GM23338 (cell line): ENCODE measurements around the gene DBH. TPM values are rescaled to one million over a fixed set of nuclear protein-coding genes. Genes with fewer than 3 reads are reported as not detected.

Source experiments
- ATAC-seq: fragments of 200-7000 bp; cut with Tn5 transposase; 3 replicates; pipeline ENCODE4 v1.9.1; 2020
- DNase-seq: peaks from one replicate; pipeline ENCODE4 v3.0.0-alpha.2; 2015; ENCODE audit warnings: low spot score
- H2AFZ ChIP-seq: fragments of 200-600 bp; sonication (generic); 2 replicates; pipeline ENCODE4 v1.8.0; 2016; ENCODE audit warnings: antibody characterized with exemption, mild to moderate bottlenecking, moderate library complexity
- H3F3A ChIP-seq: fragments of 200-600 bp; sonication (generic); replicated peaks from 2 replicates; pipeline ENCODE4 v1.8.0; 2017; ENCODE audit warnings: antibody characterized with exemption, mixed run types, low read depth
- H3K27ac ChIP-seq: fragments of 200-600 bp; sonication (generic); 2 replicates; pipeline ENCODE4 v1.6.1; 2016; ENCODE audit warnings: low read depth
- H3K27me3 ChIP-seq: fragments of 200-600 bp; sonication (generic); 2 replicates; pipeline ENCODE4 v1.8.0; 2016; ENCODE audit warnings: mild to moderate bottlenecking, mixed run types, moderate library complexity; ENCODE audit not compliant: insufficient read depth
- H3K36me3 ChIP-seq: fragments of 200-600 bp; sonication (generic); 2 replicates; pipeline ENCODE4 v1.8.0; 2016; ENCODE audit warnings: mild to moderate bottlenecking; ENCODE audit not compliant: insufficient read depth
- H3K4me1 ChIP-seq: fragments of 200-600 bp; sonication (generic); 2 replicates; pipeline ENCODE4 v1.8.0; 2016; ENCODE audit warnings: mild to moderate bottlenecking, moderate library complexity; ENCODE audit not compliant: insufficient read depth
- H3K4me2 ChIP-seq: fragments of 200-600 bp; sonication (generic); 2 replicates; pipeline ENCODE4 v1.7.1; 2017; ENCODE audit warnings: mixed run types
- H3K4me3 ChIP-seq: fragments of 200-600 bp; sonication (generic); 2 replicates; pipeline ENCODE4 v1.6.1; 2016; ENCODE audit warnings: mixed run types
- H3K79me2 ChIP-seq: fragments of 200-600 bp; sonication (generic); replicated peaks from 2 replicates; pipeline ENCODE4 v1.8.0; 2017; ENCODE audit warnings: mild to moderate bottlenecking; ENCODE audit not compliant: insufficient read depth
- H3K9me2 ChIP-seq: fragments of 200-600 bp; sonication (generic); 2 replicates; pipeline ENCODE4 v1.8.0; 2017; ENCODE audit not compliant: insufficient read depth
- H4K20me1 ChIP-seq: fragments of 200-600 bp; sonication (generic); replicated peaks from 2 replicates; pipeline ENCODE4 v1.8.0; 2017; ENCODE audit warnings: mild to moderate bottlenecking; ENCODE audit not compliant: insufficient read depth
- H3K27ac Mint-ChIP-seq: 2 replicates; pipeline ENCODE4 v1.8.0; 2020; ENCODE audit warnings: inconsistent platforms, mild to moderate bottlenecking, moderate library complexity, mixed read lengths
- H3K27me3 Mint-ChIP-seq: 3 replicates; pipeline ENCODE4 v1.8.0; 2022; ENCODE audit warnings: low read depth, mild to moderate bottlenecking, moderate library complexity, mixed read lengths, inconsistent platforms; ENCODE audit not compliant: insufficient read depth, poor library complexity
- H3K36me3 Mint-ChIP-seq: 3 replicates; pipeline ENCODE4 v1.8.0; 2021; ENCODE audit warnings: low read depth, mild to moderate bottlenecking, inconsistent platforms, moderate library complexity, mixed read lengths
- H3K4me1 Mint-ChIP-seq: 3 replicates; pipeline ENCODE4 v1.8.0; 2020; ENCODE audit warnings: mild to moderate bottlenecking, inconsistent platforms, mixed read lengths
- H3K4me3 Mint-ChIP-seq: 3 replicates; pipeline ENCODE4 v1.8.0; 2021; ENCODE audit warnings: moderate library complexity, mild to moderate bottlenecking, inconsistent platforms, mixed read lengths
- H3K9me3 Mint-ChIP-seq: 3 replicates; pipeline ENCODE4 v1.8.0; 2020; ENCODE audit warnings: moderate library complexity, mild to moderate bottlenecking, inconsistent platforms, mixed read lengths
- CREB1 ChIP-seq: fragments of 250-450 bp; sonication (Bioruptor Pico); IDR thresholded peaks from 2 replicates; pipeline ENCODE4 v1.5.0; 2020; ENCODE audit warnings: low read depth, mild to moderate bottlenecking, moderate library complexity
- JUNB ChIP-seq: IDR thresholded peaks from one replicate; pipeline ENCODE4 v1.6.1; 2016; ENCODE audit warnings: antibody characterized with exemption; ENCODE audit not compliant: unreplicated experiment
- ZNF114 ChIP-seq: fragments of 250-450 bp; sonication (Bioruptor Pico); IDR thresholded peaks from 2 replicates; pipeline ENCODE4 v1.5.0; 2020; ENCODE audit warnings: mild to moderate bottlenecking, moderate library complexity
- ZNF462 ChIP-seq: fragments of 250-450 bp; sonication (Bioruptor Pico); IDR thresholded peaks from 2 replicates; pipeline ENCODE4 v1.5.0; 2020; ENCODE audit warnings: mild to moderate bottlenecking, moderate library complexity
- polyA plus RNA-seq: library from polyadenylated mRNA; unstranded; fragments of >200 nt; fragmentation: Nextera tagmentation; extraction: Ambion mirVana; gene quantifications from 2 replicates; pipeline ENCODE4 v1.2.1, GENCODE V29; 2016
- total RNA-seq: library from RNA; depleted of rRNA; stranded (reverse); fragments of >200 nt; shearing (Covaris generic); gene quantifications from 2 replicates; pipeline ENCODE4 v1.2.3, GENCODE V29; 2014

Gene DBH
- total and polyA plus RNA-seq, 2 experiments from 2014 or later, result 0.08 to 0.24 TPM

DNA sequence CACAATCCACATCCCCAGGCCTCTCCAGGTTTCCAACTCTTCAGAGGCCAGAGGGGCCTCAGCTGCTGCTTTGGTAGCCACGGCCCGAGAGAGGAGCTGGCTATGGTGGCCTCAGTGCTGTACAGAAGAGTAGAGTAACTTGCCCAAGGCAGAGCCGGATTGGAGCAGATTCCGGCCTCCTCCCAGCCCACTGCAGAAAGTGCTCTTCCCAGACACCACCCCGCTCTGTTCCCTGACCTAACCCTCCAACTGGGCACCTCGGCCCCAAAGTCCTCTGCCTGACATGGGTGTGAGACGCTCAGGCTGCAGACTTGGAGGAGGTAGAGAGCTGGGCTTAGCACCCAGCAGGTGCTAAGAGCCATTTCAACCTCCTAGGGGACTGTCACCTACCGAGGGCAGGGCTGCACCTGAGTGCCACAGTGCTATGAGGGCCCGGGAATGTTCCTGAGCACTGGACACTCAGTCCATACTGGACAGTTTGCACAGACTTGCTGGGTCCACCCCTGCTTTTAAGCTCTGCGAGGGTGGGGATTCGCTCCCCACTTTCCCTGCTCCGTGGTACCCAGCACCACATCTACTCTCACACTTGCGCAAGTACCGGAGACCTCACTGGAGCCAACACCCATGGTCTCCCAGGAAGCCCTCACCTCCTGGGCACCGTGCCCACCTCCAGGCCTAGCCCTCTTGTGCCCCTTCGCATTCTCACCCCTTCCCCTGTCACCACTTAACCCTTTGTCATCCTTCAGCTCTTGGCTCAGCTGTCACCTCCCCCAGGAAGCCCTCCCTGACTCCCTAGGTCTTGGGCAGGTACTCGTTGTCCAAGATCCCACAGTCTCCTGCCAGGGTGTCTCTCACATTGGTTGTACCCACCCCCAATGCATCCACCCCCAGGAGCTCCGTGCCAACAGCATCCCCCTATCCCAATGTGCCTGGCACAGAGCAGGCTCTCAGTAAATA lies 49.8 kb downstream of the DBH start (continued):
- TF ChIP-seq ZNF462, result no peak

GRCh38 chr9:133686642-133687575 lies 50.7 kb downstream of the DBH start:
- Histone ChIP-seq H3K9me2 (no peaks in the 10 kb centered on the region), H2AFZ (no peak overlapping the region), H3F3A (no peaks in the 10 kb centered on the region), H3K4me3 (no peak overlapping the region), H4K20me1 (no peaks in the 10 kb centered on the region), H3K27ac (no peak overlapping the region), H3K27me3 (no peaks in the 10 kb centered on the region), H3K4me1 (no peaks in the 10 kb centered on the region), H3K36me3 (no peaks in the 10 kb centered on the region), H3K79me2 (no peaks in the 10 kb centered on the region), H3K4me2 (no peak overlapping the region)
- Mint-ChIP-seq H3K4me3 (no peak overlapping the region), H3K9me3 (no peaks in the 10 kb centered on the region), H3K4me1 (peaks cover 10% of the 10 kb centered on the region), H3K27me3 (peaks cover 17% of the 10 kb centered on the region), H3K36me3 (no peaks in the 10 kb centered on the region), H3K27ac (no peak overlapping the region; the same call in 1 of the 2 replicates)
- DNase-seq (no peak), ATAC-seq (no peak)
- no peak for TF ChIP-seq ZNF462
- no peak for TF ChIP-seq ZNF114 (CRISPR knock-in tag)
- TF ChIP-seq JUNB, result no peak
- TF ChIP-seq CREB1 (CRISPR knock-in tag), result no peak
